GM11168 (cell line): ENCODE measurements around the gene TP53I13.

ENCODE experiments used
- in situ Hi-C: fragments of 300-500 bp; cut with MboI; formaldehyde crosslinking; loops from one replicate; pipeline ENCODE4 v1.12.0; 2022; ENCODE audit warnings: low sequenced_read_pairs; ENCODE audit not compliant: unreplicated experiment

The TP53I13 gene

DNA sequence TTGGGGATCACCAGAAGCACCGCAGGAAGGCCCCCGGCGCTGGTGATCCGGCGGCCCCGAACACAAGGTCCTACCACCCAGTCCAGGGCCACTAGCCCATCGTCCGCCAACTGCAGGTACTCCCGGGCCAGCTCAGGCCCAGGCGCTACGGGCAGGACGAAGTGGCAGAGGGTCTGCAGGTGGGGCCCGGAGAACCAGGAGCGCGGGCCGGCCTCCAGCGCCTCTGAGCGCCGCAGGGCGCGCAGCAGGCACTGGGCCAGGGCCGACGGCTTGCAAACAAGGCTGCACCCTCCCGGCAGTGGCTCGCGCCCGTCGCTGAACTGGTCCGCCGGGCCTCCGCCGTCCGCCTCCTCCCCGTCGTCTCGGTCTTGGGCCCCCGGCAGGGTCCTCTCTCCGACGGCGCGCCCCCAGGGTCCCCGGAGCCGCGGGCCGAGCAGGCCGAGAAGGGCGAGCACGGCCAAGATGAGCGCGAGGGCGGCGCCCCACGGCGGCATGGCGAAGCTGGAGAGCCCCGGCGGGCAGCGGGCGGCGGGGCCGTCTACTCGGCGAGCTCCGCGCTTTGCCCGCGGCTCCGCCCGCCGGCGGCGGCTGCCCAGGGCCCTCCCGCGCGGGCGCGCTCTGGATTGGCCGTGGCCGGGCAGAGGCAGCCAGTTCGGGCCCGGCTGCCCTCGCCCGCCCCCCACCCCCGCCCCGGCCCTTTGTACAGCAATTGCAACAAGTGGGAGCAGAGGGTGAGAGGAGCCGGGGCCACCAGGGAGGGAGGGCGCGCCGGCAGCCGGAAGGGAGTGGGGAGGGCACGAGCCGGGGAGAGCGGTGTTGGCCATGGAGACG is 1.8 kb upstream of the TP53I13 start, which contains the start of gene ABHD15:
ABHD15 (minus strand) TSS at position 565 of the 831 bp plus-strand sequence; CDS start at position 494, 71 bp downstream.
- in situ Hi-C loops: no loop called here

DNA sequence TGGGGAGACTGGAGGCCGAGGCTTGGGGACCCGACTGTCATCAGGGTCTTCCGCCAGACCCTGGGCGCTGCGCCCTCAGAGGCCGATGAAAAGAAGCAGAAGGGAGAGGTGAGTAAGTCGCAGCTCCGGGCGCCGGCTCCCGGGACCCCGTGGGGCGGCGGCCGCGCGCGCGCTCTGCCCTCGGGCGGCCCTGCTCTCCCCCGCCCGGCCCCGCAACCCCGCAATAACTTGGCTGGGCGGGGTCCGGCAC is 1.3 kb upstream of the TP53I13 start:
- in situ Hi-C loops: no loop called here

DNA sequence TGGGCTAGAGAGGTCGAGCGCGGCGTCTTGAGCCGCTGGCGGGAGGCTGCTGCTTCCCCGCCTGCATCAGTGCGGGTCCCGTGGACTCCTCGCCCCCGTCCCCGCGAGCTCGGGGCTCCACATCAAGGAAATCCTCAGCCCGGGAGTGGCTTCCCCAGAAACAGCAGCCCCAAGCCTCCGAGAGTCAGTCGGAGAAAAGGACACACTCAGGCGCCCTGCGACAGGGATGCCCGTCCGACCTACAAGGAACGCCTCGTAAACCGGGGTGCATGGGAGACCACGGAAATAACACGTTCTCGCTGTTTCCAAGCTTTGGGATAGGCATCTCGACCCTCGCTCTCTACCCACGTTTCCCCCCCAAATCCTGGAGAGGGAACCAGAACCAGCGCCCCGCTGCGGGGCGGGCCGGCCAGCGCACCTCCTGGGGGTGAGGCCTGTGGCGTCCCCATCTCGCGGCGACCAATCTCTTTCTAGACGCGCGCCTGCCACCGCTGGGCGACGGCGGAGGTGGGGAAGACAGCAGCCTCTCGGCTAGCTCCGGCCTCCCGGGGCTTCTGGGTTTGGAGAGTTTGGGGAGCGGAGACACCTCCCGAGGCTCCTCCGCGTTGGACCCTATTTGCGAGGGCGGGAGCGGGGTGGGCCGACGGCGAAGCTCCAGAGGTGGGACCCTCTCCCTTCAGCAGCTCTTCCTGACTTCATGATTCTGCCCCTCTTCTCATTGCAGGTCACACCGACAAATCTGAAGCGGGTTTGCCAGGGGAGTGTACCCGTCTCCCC is 759 bp upstream of the TP53I13 start:
- in situ Hi-C loops: no loop called here

DNA sequence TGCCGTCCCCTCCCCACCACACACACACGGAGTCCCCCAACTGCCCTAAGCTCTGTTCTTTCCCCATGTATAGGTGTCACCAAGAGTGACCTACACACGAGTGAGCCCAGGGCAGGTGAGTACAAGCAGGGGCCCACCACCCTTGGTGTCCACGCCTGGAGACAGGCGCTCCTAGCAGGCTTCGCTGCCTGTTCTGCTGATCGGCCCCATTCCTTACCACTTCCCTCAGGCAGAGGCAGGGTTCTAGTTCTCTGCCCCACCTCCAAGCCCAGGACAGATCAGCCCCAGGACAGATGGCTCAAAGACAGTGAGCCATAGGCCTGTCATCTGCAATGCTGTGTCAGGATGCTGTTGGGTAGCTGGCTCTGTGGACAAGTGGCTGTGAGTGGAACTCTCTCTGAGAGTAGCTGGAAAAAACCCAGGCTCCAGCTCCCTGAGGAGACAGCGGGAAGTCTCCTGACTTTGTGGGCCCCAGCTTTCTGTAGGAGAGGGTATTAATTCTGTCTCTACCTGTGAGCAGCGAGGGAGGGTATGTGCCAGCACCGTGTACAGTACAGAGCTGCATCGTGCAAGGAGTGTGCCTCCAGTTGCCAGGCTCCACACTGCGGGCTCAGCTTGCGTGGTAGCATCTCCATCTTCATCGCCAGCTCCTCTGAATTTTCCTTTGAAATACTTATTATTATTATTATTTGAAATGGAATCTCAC is 897 bp downstream of the TP53I13 start:
- in situ Hi-C loops: no loop called here

DNA sequence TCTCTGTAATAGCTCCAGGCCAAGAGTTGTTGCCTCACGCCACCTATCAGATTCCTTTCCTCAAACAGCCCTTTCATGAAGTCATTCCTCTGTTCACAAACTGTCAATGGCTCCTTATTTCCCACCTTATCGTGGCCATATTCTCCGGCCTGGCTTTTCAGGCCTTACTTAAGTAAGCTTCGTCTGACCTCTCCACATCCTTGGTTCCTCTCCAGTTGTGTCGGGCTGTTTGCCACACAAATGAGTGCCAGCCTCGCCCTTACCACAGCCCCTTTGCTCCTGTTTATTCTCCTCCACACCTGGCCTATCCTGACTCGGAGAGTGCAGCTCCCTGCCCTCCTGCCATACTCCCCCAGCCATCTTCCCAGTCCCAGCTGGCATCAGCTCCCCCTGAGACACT is 2.0 kb downstream of the TP53I13 start:
- in situ Hi-C loops: no loop called here

DNA sequence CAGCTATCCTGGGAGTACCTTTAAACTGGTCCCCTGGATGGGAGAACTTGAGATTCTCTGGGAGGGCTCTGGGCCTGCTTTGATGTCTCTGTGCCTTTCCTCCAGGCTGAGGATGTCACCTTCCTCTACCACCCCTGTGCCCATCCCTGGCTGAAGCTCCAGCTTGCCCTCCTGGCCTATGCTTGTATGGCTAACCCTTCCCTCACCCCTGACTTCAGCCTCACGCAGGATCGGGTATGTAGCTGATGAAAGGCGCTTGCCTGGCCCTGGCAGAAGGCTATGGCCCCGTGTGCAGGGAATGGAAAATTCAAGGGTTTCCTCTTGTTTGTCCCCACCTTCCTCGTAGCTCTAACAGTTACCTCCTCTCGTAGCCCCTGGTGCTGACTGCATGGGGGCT is 3.0 kb downstream of the TP53I13 start:
- in situ Hi-C loops: no loop called here

DNA sequence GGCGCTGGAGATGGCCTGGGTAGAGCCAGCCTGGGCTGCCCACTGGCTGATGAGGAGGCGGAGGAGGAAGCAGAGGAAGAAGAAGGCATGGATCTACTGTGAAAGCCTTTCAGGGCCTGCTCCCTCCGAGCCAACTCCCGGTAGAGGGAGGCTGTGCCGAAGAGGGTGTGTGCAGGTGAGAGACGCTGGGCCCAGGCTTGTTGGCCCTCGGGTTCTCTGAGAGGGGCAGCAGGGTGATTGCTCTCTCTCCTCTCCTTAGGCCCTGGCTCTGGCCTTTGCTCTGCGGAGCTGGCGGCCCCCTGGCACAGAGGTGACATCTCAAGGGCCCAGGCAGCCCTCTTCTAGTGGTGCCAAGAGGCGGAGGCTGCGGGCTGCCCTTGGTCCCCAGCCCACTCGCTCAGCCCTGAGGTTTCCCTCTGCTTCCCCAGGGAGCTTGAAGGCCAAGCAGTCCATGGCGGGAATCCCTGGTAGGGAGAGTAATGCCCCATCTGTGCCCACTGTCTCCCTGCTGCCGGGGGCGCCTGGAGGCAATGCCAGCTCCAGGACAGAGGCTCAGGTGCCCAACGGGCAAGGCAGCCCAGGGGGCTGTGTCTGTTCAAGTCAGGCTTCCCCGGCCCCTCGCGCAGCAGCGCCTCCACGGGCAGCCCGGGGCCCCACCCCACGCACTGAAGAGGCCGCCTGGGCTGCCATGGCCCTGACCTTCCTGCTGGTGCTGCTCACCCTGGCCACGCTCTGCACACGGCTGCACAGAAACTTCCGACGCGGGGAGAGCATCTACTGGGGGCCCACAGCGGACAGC is 3.6 kb downstream of the TP53I13 start:
- in situ Hi-C loops: no loop called here

DNA sequence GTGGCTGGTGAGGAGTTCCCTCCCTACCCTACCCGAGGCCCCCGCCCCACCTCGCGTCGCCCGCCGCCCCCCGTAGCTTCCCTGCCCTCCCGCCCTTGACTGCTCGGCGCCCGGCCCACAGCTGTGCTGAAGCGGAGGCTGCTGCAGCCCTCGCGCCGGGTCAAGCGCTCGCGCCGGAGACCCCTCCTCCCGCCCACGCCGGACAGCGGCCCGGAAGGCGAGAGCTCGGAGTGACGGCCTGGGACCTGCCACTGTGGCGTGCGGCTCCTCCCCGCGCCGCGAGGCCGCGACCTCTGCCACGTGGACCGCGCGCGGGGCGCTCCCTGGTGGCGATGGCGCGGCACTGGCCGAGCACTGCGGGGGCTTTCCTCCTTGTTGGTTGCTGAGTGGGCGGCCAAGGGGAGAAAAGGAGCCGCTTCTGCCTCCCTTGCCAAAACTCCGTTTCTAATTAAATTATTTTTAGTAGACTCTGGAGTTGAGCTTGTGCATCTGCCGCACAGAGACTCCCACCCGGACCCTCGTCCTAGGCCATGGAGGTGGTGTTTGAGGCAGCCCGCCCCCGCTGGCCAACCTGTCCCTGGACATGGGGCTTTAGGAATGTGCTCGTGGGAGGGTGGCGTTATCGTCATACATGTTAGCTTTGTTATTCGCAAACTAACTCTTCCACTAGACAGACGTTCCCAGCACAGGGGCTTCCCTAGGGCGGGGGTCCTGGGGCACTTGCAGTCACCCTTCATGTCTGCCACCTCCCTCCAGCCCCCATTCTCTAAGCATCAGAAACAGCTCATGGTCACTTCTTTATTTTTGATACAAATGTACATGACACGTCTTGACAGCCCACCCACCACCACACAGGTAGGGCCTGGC is 4.4 kb downstream of the TP53I13 start:
- in situ Hi-C loops: no loop called here

DNA sequence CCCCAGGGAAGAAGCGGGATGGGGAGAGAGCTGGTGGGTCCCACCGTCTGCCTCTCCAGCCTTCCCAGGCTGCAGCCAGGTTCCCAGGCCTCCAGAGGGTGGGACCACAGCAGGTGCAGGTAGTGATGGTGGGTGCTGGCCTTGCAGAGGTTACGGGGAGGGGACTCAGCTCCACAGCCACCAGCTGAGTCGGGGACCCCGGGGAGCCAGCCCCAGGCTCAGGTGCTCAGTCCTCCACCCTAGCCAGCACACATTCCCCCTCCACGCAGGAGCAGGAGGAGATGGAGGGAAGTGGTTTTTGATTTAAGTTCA is 5.0 kb downstream of the TP53I13 start:
- in situ Hi-C loops: no loop called here

DNA sequence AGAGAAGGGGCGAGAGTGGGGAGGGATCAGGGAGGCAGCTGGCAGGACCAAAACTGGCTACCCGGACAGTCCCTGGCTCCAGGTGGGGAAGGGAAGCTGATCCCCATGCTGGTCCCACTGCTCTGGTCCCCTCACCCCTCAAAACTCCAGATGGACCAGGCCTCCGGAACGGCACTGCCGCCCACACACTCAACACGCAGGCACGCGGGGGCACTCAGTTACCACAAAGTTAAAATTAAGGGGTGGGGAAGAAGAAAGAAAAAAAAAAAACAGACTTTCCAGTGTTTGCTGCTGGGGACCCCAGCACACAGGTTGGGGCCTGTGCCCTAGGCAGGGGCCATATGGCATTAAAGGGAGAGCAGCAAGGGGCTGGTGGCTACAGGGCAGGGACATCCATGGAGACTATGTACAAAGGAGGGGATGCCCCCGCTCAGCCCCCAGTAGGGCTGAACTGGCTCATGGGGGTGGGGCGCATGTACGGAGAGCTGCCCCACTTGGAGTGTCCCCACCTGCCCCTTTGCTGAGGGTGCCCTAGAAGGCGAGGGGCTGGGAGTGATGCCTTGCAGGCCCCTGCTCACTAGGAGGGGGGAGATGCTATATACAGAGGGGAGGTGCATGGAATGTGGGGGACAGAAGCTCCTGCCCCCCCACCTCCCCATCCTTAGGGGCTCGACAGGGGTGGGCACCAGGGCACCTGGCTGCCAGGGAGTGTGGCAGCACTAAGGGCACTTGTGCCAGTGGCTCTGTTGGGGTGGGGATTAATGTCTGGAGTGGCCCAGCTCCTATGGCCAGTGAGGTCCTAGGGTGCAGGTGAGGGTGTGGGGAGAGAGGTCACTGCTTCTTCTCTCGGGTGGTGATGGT is 5.6 kb downstream of the TP53I13 start:
- in situ Hi-C loops: no loop called here

DNA sequence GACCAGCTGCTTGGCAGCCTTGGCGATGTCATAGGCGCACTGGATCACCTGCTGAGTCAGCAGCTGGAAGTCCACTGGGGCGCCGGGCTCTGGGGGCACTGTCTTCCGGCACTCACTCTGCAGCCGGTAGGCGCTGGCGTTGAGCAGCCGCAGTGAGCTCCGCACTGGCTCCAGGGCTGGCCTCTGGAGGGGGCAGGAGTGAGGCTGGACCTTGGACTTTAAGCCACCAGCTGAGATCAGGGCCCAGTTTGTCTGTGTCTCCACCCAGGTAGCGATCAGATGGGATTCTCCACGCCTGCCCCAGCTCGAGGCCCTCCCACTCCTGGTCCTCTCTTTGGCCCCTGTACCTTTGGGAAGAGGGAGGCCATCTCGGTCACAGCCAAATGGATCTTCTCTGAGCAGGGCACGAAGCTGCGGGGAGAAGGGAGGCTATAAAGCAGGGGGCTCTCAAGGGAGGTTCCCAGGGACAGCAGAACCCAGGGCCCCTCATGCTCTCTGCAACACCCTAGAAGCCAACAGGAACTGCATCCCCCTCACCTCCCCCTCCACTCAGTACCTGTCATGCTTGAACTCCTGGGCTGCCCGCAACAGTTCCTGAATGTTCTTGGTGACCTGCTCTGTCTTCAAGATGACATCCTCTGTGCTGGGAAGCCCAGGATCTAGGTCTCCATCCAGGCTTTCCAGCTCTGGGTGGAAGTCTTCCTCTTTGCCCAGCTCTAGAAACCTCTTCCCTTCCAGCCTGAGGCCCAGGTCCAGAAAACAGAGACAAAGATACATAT is 6.4 kb downstream of the TP53I13 start:
- in situ Hi-C loops: no loop called here

DNA sequence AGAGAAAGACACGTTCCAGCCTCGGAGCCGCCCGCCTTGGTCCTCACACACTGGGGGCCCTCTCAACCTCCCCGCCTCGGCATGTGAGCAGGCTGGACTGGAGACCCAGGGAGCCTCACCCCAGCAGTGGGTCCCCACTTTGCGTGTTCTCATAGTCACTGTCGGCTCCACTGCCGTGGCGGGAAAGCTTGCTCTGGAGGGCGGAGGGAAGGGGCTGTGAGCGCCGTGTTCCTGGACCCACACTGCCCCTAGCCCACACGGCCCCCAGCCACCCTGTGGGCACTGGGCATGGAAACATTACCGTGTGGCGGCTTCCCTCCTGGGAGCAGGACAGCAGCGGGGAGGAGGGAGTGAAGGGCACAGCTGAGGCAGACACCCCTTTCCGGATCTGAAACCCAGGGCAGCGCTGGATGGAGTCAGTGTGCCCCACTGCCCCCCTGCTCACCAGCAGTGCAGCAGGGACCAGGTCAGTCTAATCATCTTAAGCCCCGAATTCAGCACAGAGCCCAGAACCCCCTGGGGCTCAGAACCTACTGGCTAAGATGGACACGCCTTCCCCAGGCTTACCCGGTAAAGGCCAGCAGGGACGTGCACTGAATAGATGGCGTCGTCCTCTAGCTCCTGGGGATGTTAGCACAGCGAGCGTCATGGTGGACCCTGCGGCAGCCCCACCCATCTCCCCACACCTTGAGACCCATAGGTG is 7.2 kb downstream of the TP53I13 start:
- in situ Hi-C loops: no loop called here

DNA sequence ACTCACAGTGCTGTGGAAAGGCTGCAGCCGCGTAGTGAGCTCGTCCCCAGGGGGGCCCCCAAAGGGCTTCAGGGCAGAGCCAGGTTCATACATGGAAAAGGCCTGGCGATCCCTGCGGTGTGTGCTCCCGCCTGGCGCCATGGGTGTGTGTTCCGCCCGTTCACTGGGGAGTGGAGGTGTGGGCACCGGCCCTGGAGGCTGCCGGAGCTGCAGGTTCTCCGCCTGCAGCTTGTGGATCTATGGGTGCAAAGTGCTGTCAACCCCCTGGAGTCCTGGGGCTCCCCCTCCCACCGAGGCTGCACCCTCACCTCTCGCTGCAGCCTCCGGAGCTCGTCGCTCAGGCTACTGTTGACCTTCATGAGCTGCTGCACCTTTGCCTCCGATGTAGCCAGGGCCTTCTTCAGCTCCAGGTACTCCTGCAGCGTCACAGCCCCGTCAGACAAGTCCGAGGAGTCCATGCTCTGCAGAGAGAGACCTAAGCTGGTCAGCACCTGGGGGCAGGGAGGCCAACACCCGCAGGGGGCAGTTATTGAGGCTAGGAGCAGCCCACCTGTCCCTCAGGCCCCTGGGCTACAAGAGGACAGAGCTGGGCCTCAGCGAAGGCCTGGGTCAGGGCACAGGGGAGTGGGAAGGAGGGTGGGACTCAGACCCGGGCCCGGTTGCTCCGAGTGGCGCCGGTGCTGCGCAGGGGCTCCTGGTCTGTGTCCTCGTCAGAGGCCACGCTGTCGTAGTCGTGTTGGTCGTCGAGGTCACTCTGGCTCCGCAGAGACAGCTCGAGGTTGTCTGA is 7.9 kb downstream of the TP53I13 start:
- in situ Hi-C loops: no loop called here

DNA sequence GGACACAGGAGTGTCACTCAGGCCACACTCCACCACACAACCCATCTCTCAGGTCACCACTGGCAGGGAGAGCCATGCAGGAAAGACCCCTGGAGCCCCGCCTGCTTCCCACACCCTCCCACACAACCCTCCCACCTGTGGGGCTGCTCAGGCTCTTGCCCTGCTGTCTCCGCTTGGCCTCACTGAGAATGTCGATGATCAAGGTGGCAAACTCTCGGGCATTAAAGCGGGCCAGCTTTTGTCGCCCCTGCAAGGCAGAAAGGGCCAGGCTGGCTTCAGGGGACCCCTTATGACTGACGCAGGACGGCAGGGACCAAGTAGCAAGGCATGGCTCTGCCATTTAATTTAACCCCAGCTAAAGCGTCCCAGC is 8.5 kb downstream of the TP53I13 start:
- in situ Hi-C loops: no loop called here

DNA sequence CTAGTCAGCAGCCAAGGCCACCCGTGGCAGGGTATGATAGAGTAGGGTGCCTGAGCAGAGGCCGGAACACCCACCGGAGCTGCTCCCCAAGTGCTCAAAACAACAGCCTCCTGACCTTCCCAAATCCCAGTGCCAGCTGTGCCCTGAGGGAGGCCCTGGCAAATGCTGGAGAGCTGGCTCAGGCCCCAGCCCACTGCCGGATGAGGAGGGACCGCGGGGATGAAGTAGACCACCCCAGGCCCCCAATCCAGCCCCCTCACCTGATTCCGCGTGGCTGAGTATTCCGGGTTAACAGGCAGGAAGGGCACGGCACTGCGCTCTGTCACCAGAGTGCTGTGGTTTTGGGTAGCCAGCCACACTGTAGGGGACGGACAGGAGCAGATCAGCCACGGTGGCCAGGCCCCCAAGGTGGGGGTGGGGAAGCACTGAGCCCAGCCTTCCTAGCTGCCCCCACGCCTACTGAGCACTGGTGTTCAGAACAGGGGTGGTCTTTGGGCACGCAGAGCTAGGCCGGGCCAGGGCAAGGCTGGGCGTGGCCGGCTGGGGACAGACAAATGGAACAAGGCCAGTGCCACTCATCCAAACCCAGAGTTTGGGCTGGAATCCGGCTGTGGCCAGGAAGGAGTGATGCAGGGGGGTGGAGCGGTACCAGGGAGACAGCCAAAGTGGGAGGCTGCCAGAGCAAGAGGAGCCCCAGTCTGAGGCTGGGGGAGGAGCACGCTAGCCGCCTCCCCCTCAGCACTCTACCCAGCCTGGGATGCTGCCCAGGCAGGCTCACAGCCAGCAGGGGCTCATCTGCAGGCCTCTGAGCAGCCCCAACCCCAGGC is 9.1 kb downstream of the TP53I13 start:
- in situ Hi-C loops: no loop called here
